Osteocyte (in vitro differentiated cells): ENCODE measurements around the gene PPP4R3A. TPM values are rescaled to one million over a fixed set of nuclear protein-coding genes. Genes with fewer than 3 reads are reported as not detected.

ENCODE experiments used
- DNase-seq: peaks from one replicate; pipeline ENCODE4 v3.0.0; 2021; ENCODE audit warnings: mixed read lengths; ENCODE audit not compliant: unreplicated experiment; ENCODE audit errors: extremely low spot score
- H3K27ac Mint-ChIP-seq: one replicate; pipeline ENCODE4 v1.8.0; 2021; ENCODE audit warnings: mild to moderate bottlenecking, mixed read lengths; ENCODE audit not compliant: unreplicated experiment
- H3K27me3 Mint-ChIP-seq: one replicate; pipeline ENCODE4 v1.8.0; 2021; ENCODE audit warnings: mixed read lengths; ENCODE audit not compliant: unreplicated experiment
- H3K36me3 Mint-ChIP-seq: one replicate; pipeline ENCODE4 v1.8.0; 2021; ENCODE audit warnings: mixed read lengths; ENCODE audit not compliant: unreplicated experiment
- H3K4me1 Mint-ChIP-seq: one replicate; pipeline ENCODE4 v1.8.0; 2021; ENCODE audit warnings: mixed read lengths; ENCODE audit not compliant: unreplicated experiment
- H3K4me3 Mint-ChIP-seq: one replicate; pipeline ENCODE4 v1.8.0; 2021; ENCODE audit warnings: mild to moderate bottlenecking, moderate library complexity, mixed read lengths; ENCODE audit not compliant: unreplicated experiment
- H3K9me3 Mint-ChIP-seq: one replicate; pipeline ENCODE4 v1.8.0; 2021; ENCODE audit warnings: mixed read lengths; ENCODE audit not compliant: unreplicated experiment
- CTCF ChIP-seq: fragments of 200-600 bp; sonication (generic); IDR thresholded peaks from 2 replicates; pipeline ENCODE4 v1.5.0; 2021; ENCODE audit warnings: antibody characterized with exemption, mild to moderate bottlenecking, moderate library complexity
- total RNA-seq: library from RNA; stranded (reverse); gene quantifications from 2 replicates; pipeline ENCODE4 v1.2.1, GENCODE V29; 2021

PPP4R3A gene
- total RNA-seq, 1 donor from 2014 or later, result 68.1 TPM

- Mint-ChIP-seq H3K4me3 (no peak overlapping the region), H3K27me3 (peaks cover 21% of the 10 kb centered on the region), H3K27ac (no peak overlapping the region), H3K4me1 (no peaks in the 10 kb centered on the region), H3K36me3 (no peaks in the 10 kb centered on the region), H3K9me3 (no peaks in the 10 kb centered on the region)
- TF ChIP-seq CTCF, result no peak
- DNase-seq, result peak; percentile 48
Observed at GRCh38 chr14:91424813-91425530, 85.1 kb downstream of the PPP4R3A start.

- DNase-seq, result no peak
- no peaks in the 10 kb centered on the region for H3K36me3 Mint-ChIP-seq
- no peak overlapping the region for H3K4me3 Mint-ChIP-seq
- peaks cover 28% of the 10 kb centered on the region for H3K27me3 Mint-ChIP-seq
- no peaks in the 10 kb centered on the region for H3K9me3 Mint-ChIP-seq
- H3K27ac Mint-ChIP-seq, result no peak overlapping the region
- TF ChIP-seq CTCF, result no peak
- peaks cover 17% of the 10 kb centered on the region for H3K4me1 Mint-ChIP-seq
Observed at GRCh38 chr14:91420686-91421085, 89.4 kb downstream of the PPP4R3A start.

- no peak for TF ChIP-seq CTCF
- peaks cover 24% of the 10 kb centered on the region for H3K4me1 Mint-ChIP-seq
- no peak for DNase-seq
- peaks cover 23% of the 10 kb centered on the region for H3K27me3 Mint-ChIP-seq
- no peak overlapping the region for H3K27ac Mint-ChIP-seq
- H3K36me3 Mint-ChIP-seq, result no peaks in the 10 kb centered on the region
- no peaks in the 10 kb centered on the region for H3K9me3 Mint-ChIP-seq
- H3K4me3 Mint-ChIP-seq, result no peak overlapping the region
Observed at GRCh38 chr14:91419451-91419850, 90.7 kb downstream of the PPP4R3A start.

GRCh38 chr14:91419044-91419397 is 91.1 kb downstream of the PPP4R3A start:
- H3K4me3 Mint-ChIP-seq, result peak overlapping the region; percentile 55

More at GRCh38 chr14:91419044-91419397, 91.1 kb downstream of the PPP4R3A start:
- H3K36me3 Mint-ChIP-seq, result no peaks in the 10 kb centered on the region
- H3K9me3 Mint-ChIP-seq, result no peaks in the 10 kb centered on the region
- TF ChIP-seq CTCF, result peak; percentile 42
- no peak for DNase-seq
- peaks cover 22% of the 10 kb centered on the region for H3K27me3 Mint-ChIP-seq
- H3K4me1 Mint-ChIP-seq, result peaks cover 24% of the 10 kb centered on the region
- H3K27ac Mint-ChIP-seq, result no peak overlapping the region
